Measurements from ENCODE around the gene COG7. TPM values are rescaled to one million over a fixed set of nuclear protein-coding genes. Genes with fewer than 3 reads are reported as not detected.
"Not testable (repeated sequence)": the region's sequence is repeated elsewhere in the genome, so short reads cannot be mapped to it uniquely, and the experiment has no call there.

The COG7 gene
- total RNA-seq, 2 experiments from 2014 or later: 17.5 to 25.1 TPM

DNA sequence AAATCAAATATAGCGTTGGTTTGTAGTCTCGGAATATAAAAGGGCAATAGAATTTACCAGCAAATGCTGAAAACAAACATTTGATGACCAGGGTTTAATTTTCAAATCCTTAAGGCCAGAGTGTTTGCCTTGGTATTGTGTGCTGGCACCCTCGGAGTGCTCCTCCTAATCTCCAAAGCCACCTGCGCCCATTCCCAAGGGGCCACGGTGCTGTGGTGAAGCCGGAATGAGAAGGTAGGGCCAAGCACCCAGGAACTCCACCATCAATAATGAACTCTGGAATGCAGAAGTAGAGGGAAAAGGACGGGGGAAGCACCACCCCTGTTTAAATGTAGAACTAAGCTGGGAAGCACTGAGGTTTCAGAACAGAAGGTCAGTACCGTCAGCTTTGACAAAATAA, 51.9 kb downstream of the COG7 start:
- Mint-ChIP-seq H3K36me3 (peaks cover 15% of the 10 kb centered on the region), H3K4me1 (no peaks in the 10 kb centered on the region), H3K27me3 (no peaks in the 10 kb centered on the region), H3K4me3 (no peak overlapping the region), H3K9me3 (ENCODE audit: low read depth) (no peaks in the 10 kb centered on the region), H3K27ac (no peak overlapping the region)
- no peak for ATAC-seq
- CTCF ChIA-PET: no interaction called here
- DNase-seq: no peak

DNA sequence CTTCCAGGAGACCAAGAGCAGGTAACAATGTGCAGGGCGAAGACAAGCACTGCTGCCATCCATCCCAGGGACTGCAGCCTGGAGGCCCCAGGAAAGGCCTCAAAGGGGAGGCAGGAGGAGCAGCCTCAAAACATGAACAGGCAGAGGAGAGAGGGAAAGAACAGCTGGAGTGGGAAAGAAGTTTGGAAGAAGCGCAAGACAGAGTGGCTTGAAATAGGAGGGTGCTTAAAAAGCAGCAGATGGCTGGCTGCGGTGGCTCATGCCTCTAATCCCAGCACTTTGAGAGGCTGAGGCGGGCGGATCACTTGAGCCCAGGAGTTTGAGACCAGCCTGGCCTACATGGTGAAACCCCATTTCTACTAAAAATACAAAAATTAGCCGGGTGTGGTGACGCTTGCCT, 52.5 kb downstream of the COG7 start:
- ATAC-seq, H3K27ac Mint-ChIP-seq: not testable (repeated sequence)

DNA sequence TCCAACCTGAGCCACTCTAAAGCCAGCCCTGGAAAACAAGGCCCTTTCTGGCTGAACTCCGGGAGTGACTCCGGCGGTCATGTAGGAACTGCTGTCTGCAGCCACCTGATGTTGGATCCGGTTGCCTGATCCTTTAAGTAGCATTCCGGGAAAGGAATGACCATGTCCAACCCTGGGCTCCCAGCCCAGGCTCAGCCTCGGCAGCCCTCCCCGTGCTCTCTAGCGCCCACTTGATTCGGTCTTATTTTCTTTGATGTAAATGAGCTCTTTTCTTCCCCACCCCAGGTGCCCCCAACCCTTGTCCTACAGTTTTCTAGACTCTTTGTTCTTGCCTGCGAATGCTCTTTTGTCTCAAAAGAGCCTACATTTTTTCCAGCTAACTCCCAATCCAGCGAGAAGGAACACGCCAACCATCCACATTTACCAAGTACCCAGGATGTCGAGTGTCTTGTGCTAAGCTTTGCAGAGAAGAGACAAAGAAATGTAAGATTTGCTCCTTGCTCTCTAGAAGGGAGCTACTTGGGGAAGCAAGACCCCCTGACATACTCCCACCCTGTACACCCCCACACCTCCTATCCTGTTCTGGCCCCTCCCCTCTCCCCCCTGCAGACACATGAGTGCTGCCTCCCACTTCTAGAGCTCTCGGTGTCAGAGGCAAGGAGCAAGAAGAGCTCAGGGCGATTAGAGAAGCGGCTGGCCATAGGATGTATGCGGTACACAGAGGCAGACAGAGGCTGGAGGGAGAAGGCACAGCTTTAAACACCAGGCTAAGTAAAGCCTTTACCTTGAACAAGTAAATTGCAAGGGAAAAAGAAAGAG, 53.8 kb downstream of the COG7 start:
- CTCF ChIA-PET: no interaction called here
- Mint-ChIP-seq H3K9me3 (ENCODE audit: low read depth) (no peaks in the 10 kb centered on the region), H3K27me3 (no peaks in the 10 kb centered on the region), H3K4me3 (no peak overlapping the region), H3K27ac (no peak overlapping the region), H3K4me1 (no peaks in the 10 kb centered on the region), H3K36me3 (peaks cover 14% of the 10 kb centered on the region)
- no peak for DNase-seq
- ATAC-seq: no peak

More for the DNA sequence above, 52.5 kb downstream of the COG7 start:
- DNase-seq; H3K4me1 Mint-ChIP-seq; H3K9me3 Mint-ChIP-seq (ENCODE audit: low read depth); H3K4me3 Mint-ChIP-seq; CTCF ChIA-PET; H3K27me3 Mint-ChIP-seq: not testable (repeated sequence)
- peaks cover 14% of the 10 kb centered on the region for H3K36me3 Mint-ChIP-seq

- Mint-ChIP-seq H3K4me3 (no peak overlapping the region), H3K27ac (no peak overlapping the region), H3K9me3 (ENCODE audit: low read depth) (no peaks in the 10 kb centered on the region), H3K4me1 (no peaks in the 10 kb centered on the region), H3K36me3 (peaks cover 5% of the 10 kb centered on the region), H3K27me3 (no peaks in the 10 kb centered on the region)
- CTCF ChIA-PET: no interaction called here
- ATAC-seq (no peak), DNase-seq (no peak)
Measured at GRCh38 chr16:23397464-23397863, 55.5 kb downstream of the COG7 start.

DNA sequence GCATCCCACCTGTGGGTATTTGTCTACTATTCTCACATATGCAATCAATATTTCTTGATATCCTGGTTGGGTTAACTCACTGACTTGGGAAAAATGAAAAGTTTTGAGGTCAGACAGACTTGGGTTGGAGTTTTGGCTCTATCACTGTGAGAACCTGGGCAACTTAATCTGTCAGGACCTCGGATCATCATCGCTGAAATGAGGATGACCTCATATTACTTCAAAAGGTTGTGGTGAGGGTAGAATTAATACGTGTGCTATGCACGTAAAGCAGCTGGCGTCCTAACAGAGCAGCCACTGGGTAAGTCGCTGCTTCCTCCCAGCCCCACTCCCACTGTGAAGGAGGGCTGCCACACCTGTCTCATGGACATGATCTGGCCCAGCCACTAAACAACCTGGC, 57.3 kb downstream of the COG7 start:
- no peak overlapping the region for H3K27ac Mint-ChIP-seq
- H3K4me1 Mint-ChIP-seq: no peaks in the 10 kb centered on the region
- no peak overlapping the region for H3K4me3 Mint-ChIP-seq
- H3K27me3 Mint-ChIP-seq: no peaks in the 10 kb centered on the region
- no peaks in the 10 kb centered on the region for H3K9me3 Mint-ChIP-seq (ENCODE audit: low read depth)
- no peak for DNase-seq
- CTCF ChIA-PET: no interaction called here
- ATAC-seq: no peak
- peaks cover 4% of the 10 kb centered on the region for H3K36me3 Mint-ChIP-seq

- Mint-ChIP-seq H3K4me3 (no peak overlapping the region), H3K4me1 (no peaks in the 10 kb centered on the region), H3K36me3 (peaks cover 2% of the 10 kb centered on the region), H3K27me3 (no peaks in the 10 kb centered on the region), H3K27ac (no peak overlapping the region), H3K9me3 (ENCODE audit: low read depth) (no peaks in the 10 kb centered on the region)
- CTCF ChIA-PET: no interaction called here
- DNase-seq: no peak
- ATAC-seq: no peak
Measured at GRCh38 chr16:23394141-23394831, 58.7 kb downstream of the COG7 start.

DNA sequence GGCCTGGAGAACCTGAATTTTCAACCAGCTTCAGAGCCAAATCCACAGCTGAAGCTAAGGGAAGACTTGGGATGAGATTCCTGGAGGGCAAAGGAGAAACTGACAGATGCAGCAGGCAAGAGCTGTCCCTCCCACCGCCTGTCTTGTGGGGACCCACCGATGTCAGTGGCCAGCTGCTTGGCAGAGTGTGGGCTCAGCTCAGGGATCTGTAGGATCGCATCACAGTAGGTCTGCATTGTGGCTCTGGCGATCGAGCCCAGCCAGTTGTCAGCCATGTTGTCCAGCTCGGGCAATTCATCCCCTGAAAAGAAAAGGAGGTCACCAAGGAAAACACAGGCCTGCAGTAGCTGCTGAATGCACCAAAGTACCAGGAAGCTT, 60.8 kb downstream of the COG7 start:
- Mint-ChIP-seq H3K27ac (no peak overlapping the region), H3K9me3 (ENCODE audit: low read depth) (no peaks in the 10 kb centered on the region), H3K36me3 (peaks cover 2% of the 10 kb centered on the region), H3K27me3 (no peaks in the 10 kb centered on the region), H3K4me1 (no peaks in the 10 kb centered on the region), H3K4me3 (no peak overlapping the region)
- CTCF ChIA-PET: interaction anchor here (2.0 kb wide), 1 partner anchor 43 kb away, joined by 6 read pairs; no protein-coding TSS in a partner anchor
- no peak for DNase-seq
- no peak for ATAC-seq

GRCh38 chr16:23391381-23392222, 61.4 kb downstream of the COG7 start:
- Mint-ChIP-seq H3K4me3 (no peak overlapping the region), H3K4me1 (no peaks in the 10 kb centered on the region), H3K36me3 (peaks cover 2% of the 10 kb centered on the region), H3K27me3 (no peaks in the 10 kb centered on the region), H3K9me3 (ENCODE audit: low read depth) (no peaks in the 10 kb centered on the region), H3K27ac (no peak overlapping the region)
- no peak for ATAC-seq
- no peak for DNase-seq
- CTCF ChIA-PET: interaction anchor here (2.0 kb wide), 1 partner anchor 43 kb away, joined by 6 read pairs; no protein-coding TSS in a partner anchor

- H3K4me1 Mint-ChIP-seq; H3K27ac Mint-ChIP-seq; H3K27me3 Mint-ChIP-seq; CTCF ChIA-PET; DNase-seq; H3K4me3 Mint-ChIP-seq; H3K36me3 Mint-ChIP-seq; ATAC-seq; H3K9me3 Mint-ChIP-seq (ENCODE audit: low read depth): not testable (repeated sequence)
Measured at GRCh38 chr16:23389936-23390335, 63.1 kb downstream of the COG7 start.

- Mint-ChIP-seq H3K4me3 (no peak overlapping the region), H3K27me3 (no peaks in the 10 kb centered on the region), H3K4me1 (no peaks in the 10 kb centered on the region), H3K27ac (no peak overlapping the region), H3K9me3 (ENCODE audit: low read depth) (no peaks in the 10 kb centered on the region), H3K36me3 (peaks cover 2% of the 10 kb centered on the region)
- no peak for ATAC-seq
- CTCF ChIA-PET: no interaction called here
- no peak for DNase-seq
Measured at GRCh38 chr16:23389201-23389600, 63.8 kb downstream of the COG7 start.

- H3K36me3 Mint-ChIP-seq: peaks cover 2% of the 10 kb centered on the region
Measured at GRCh38 chr16:23388786-23389185, 64.2 kb downstream of the COG7 start.

GRCh38 chr16:23387666-23388065, 65.3 kb downstream of the COG7 start:
- Mint-ChIP-seq H3K27ac (no peak overlapping the region), H3K36me3 (peaks cover 2% of the 10 kb centered on the region), H3K27me3 (no peaks in the 10 kb centered on the region), H3K4me1 (no peaks in the 10 kb centered on the region), H3K4me3 (no peak overlapping the region), H3K9me3 (ENCODE audit: low read depth) (no peaks in the 10 kb centered on the region)
- DNase-seq (no peak), ATAC-seq (no peak)
- CTCF ChIA-PET: no interaction called here

More at GRCh38 chr16:23388786-23389185, 64.2 kb downstream of the COG7 start:
- Mint-ChIP-seq H3K4me1 (no peaks in the 10 kb centered on the region), H3K9me3 (ENCODE audit: low read depth) (no peaks in the 10 kb centered on the region), H3K4me3 (no peak overlapping the region), H3K27ac (no peak overlapping the region), H3K27me3 (no peaks in the 10 kb centered on the region)
- CTCF ChIA-PET: no interaction called here
- DNase-seq (no peak), ATAC-seq (no peak)

DNA sequence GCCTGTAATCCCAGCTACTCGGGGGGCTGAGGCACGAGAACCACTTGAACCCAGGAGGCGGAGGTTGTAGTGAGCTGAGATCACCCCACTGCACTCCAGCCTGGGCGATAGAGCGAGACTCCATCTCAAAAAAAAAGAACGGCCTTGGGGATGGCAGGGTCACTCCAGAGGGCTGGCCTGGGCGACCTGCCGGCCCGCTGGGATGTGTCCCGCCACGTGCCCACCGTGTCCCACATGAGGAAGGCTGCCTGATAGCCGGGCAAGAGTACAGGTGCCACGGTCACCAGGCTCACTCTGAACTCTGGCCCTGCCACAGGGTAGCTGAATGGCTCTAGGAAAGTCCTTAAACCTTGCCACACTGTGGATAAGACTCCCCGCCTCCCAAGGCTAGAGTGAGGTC, 67.5 kb downstream of the COG7 start:
- no peak for ATAC-seq
- CTCF ChIA-PET: no interaction called here
- no peaks in the 10 kb centered on the region for H3K27me3 Mint-ChIP-seq
- H3K4me1 Mint-ChIP-seq: no peaks in the 10 kb centered on the region
- H3K36me3 Mint-ChIP-seq: no peaks in the 10 kb centered on the region
- no peaks in the 10 kb centered on the region for H3K9me3 Mint-ChIP-seq (ENCODE audit: low read depth)
- H3K4me3 Mint-ChIP-seq: no peak overlapping the region
- H3K27ac Mint-ChIP-seq: no peak overlapping the region
- no peak for DNase-seq
